ENCODE measurements around the gene DHX35. TPM values are rescaled to one million over a fixed set of nuclear protein-coding genes. Genes with fewer than 3 reads are reported as not detected.

Gene DHX35
- polyA plus RNA-seq, 3 donors = 1.6 to 11.2 (median 2.7) TPM

DNA sequence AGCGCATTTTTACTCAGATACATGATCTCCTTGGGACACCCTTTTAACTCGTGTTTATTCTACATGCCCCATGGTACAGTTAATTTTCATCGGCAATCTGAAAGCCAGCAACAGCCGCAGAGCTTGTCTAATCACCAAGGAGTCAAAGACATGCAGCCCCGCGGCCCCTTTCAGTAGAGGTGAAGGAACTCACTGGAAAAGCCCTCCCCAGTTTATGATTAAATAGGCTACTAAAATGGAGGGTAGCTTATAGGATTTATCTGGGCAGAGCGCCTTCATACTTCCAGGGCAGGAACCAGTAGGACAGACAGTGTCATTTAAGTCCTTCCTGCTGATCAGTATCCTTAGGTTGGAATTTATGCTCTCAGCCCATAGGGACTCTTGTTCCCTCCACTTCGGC, 83.5 kb downstream of the DHX35 start:
- Histone ChIP-seq H3K36me3 (replicated peaks in 1 of 2; ENCODE audit: control insufficient read depth in 1 of 2, insufficient read depth in 2 of 2, low read length in 2 of 2) (peaks cover 14 to 26% of the 10 kb centered on the region in 2 donors), H3K4me2 (replicated peaks; ENCODE audit: extremely low read depth, low read length, poor library complexity, severe bottlenecking) (no peak overlapping the region), H3K4me3 (replicated peaks in 1 of 3; ENCODE audit: low read depth in 2 of 3, low read length in 3 of 3) (no peak overlapping the region), H4K20me1 (ENCODE audit: insufficient read depth, low read length) (no peaks in the 10 kb centered on the region), H3K27ac (ENCODE audit: low read depth in 1 of 2, low read length in 2 of 2) (no peak overlapping the region), H3K79me2 (ENCODE audit: insufficient read depth, low read length) (no peaks in the 10 kb centered on the region), H3K27me3 (ENCODE audit: control insufficient read depth in 2 of 2, insufficient read depth in 2 of 2, low read length in 2 of 2) (no peaks in the 10 kb centered on the region), H3K9ac (ENCODE audit: insufficient read depth, low read length, poor library complexity, severe bottlenecking) (no peak overlapping the region), H2AFZ (ENCODE audit: insufficient read depth, low read depth, low read length, poor library complexity, severe bottlenecking) (no peak overlapping the region), H3K4me1 (ENCODE audit: control insufficient read depth in 1 of 2, insufficient read depth in 2 of 2, low read length in 2 of 2) (peaks cover 9 to 13% of the 10 kb centered on the region in 2 donors), H3K9me3 (replicated peaks in 1 of 2; ENCODE audit: control insufficient read depth in 1 of 2, insufficient read depth in 1 of 2, low read length in 2 of 2) (no peaks in the 10 kb centered on the region)
- TF ChIP-seq, protein P1, sequence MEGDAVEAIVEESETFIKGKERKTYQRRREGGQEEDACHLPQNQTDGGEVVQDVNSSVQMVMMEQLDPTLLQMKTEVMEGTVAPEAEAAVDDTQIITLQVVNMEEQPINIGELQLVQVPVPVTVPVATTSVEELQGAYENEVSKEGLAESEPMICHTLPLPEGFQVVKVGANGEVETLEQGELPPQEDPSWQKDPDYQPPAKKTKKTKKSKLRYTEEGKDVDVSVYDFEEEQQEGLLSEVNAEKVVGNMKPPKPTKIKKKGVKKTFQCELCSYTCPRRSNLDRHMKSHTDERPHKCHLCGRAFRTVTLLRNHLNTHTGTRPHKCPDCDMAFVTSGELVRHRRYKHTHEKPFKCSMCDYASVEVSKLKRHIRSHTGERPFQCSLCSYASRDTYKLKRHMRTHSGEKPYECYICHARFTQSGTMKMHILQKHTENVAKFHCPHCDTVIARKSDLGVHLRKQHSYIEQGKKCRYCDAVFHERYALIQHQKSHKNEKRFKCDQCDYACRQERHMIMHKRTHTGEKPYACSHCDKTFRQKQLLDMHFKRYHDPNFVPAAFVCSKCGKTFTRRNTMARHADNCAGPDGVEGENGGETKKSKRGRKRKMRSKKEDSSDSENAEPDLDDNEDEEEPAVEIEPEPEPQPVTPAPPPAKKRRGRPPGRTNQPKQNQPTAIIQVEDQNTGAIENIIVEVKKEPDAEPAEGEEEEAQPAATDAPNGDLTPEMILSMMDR (IDR thresholded peaks at IDR 0.05) = no peak
- intact Hi-C loops (cut with micrococcal nuclease) = loop anchor here in 1 of 2 donors (10.0 kb wide), 1 partner anchor 111 kb away; no protein-coding TSS in a partner anchor
- no peak for DNase-seq
- Mint-ChIP-seq H3K4me3 (no peak overlapping the region), H3K9me3 (no peaks in the 10 kb centered on the region), H3K4me1 (peaks cover 8% of the 10 kb centered on the region), H3K27me3 (ENCODE audit: low read depth in 3 of 3) (peaks cover 0 to 4% (median 2%) of the 10 kb centered on the region in 3 donors), H3K36me3 (peaks cover 22 to 33% of the 10 kb centered on the region in 2 donors), H3K27ac (peak overlapping the region in 2 of 7 donors; percentile 23 to 28)
- WGBS (ENCODE audit: insufficient coverage) = 91% methylated on average over 4 of the region's 8 CpGs

DNA sequence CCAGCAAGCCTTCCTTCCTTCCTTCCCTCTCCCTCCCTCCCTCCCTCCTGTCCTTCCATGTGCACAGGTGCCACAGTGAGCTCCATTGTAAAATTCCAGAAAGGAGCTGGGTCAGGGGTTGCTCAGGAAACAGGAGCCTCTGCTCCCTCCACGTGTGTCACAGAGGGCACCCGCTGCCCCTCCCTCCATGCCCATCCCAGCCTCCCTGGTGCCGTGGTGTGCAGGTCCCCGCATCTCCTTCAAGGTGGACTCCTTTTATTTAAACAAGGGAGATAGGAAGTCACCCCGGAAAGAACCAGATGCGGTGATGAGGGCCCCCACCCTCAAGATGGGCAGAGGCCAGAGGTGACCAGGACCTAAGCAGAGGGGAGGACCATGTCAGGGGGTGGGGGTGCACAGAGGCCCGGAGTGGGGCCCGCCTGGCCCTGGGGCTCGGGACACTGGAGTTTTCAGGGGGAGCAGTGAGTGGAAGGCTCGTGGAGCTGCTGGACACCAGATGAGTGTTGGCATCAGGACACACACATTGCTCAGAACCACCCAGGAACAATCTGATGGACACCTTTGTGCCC, 85.4 kb downstream of the DHX35 start:
- DNase-seq = no peak
- no peak overlapping the region for H3K27ac Mint-ChIP-seq
- Histone ChIP-seq H3K27ac (ENCODE audit: low read depth in 1 of 2, low read length in 2 of 2) (no peak overlapping the region), H3K4me1 (ENCODE audit: control insufficient read depth in 1 of 2, insufficient read depth in 2 of 2, low read length in 2 of 2) (peaks cover 9 to 13% of the 10 kb centered on the region in 2 donors), H3K4me3 (replicated peaks in 1 of 3; ENCODE audit: low read depth in 2 of 3, low read length in 3 of 3) (no peak overlapping the region), H4K20me1 (ENCODE audit: insufficient read depth, low read length) (no peaks in the 10 kb centered on the region), H3K79me2 (ENCODE audit: insufficient read depth, low read length) (no peaks in the 10 kb centered on the region), H3K36me3 (replicated peaks in 1 of 2; ENCODE audit: control insufficient read depth in 1 of 2, insufficient read depth in 2 of 2, low read length in 2 of 2) (peaks cover 5 to 8% of the 10 kb centered on the region in 2 donors), H2AFZ (ENCODE audit: insufficient read depth, low read depth, low read length, poor library complexity, severe bottlenecking) (no peak overlapping the region), H3K9me3 (replicated peaks in 1 of 2; ENCODE audit: control insufficient read depth in 1 of 2, insufficient read depth in 1 of 2, low read length in 2 of 2) (no peaks in the 10 kb centered on the region), H3K9ac (ENCODE audit: insufficient read depth, low read length, poor library complexity, severe bottlenecking) (no peak overlapping the region), H3K4me2 (replicated peaks; ENCODE audit: extremely low read depth, low read length, poor library complexity, severe bottlenecking) (no peak overlapping the region), H3K27me3 (ENCODE audit: control insufficient read depth in 2 of 2, insufficient read depth in 2 of 2, low read length in 2 of 2) (no peaks in the 10 kb centered on the region)
- TF ChIP-seq, protein P1 (IDR thresholded peaks at IDR 0.05) = no peak
- H3K4me3 Mint-ChIP-seq = no peak overlapping the region
- peaks cover 4 to 6% (median 4%) of the 10 kb centered on the region in 3 donors for H3K27me3 Mint-ChIP-seq (ENCODE audit: low read depth in 3 of 3)
- no peaks in the 10 kb centered on the region for H3K9me3 Mint-ChIP-seq
- H3K4me1 Mint-ChIP-seq = peaks cover 8% of the 10 kb centered on the region
- 93% methylated on average over 3 of the region's 10 CpGs for WGBS (ENCODE audit: insufficient coverage)
- intact Hi-C loops (cut with micrococcal nuclease) = loop anchor here in 1 of 2 donors (10.0 kb wide), 1 partner anchor 113 kb away; no protein-coding TSS in a partner anchor
- peaks cover 9 to 17% of the 10 kb centered on the region in 2 donors for H3K36me3 Mint-ChIP-seq

All from CD14-positive monocyte (primary cell).